ENCODE results near the gene CBFA2T3.

Gene CBFA2T3

GRCh38 chr16:88974916-88975215 is 2.1 kb downstream of the CBFA2T3 start:
- DNase-seq = no peak

- DNase-seq = no peak
Observed at GRCh38 chr16:88974080-88974915, 2.7 kb downstream of the CBFA2T3 start.

GRCh38 chr16:88973415-88974050 is 3.5 kb downstream of the CBFA2T3 start:
- DNase-seq = no peak

GRCh38 chr16:88973007-88973410 is 4.0 kb downstream of the CBFA2T3 start:
- no peak for DNase-seq

GRCh38 chr16:88972349-88972748 is 4.7 kb downstream of the CBFA2T3 start:
- no peak for DNase-seq

- DNase-seq = no peak
Observed at GRCh38 chr16:88971371-88972097, 5.5 kb downstream of the CBFA2T3 start.

GRCh38 chr16:88970539-88971065 is 6.4 kb downstream of the CBFA2T3 start:
- DNase-seq = no peak

GRCh38 chr16:88970050-88970449 is 7.0 kb downstream of the CBFA2T3 start:
- DNase-seq = no peak

GRCh38 chr16:88969361-88969831 is 7.6 kb downstream of the CBFA2T3 start:
- DNase-seq = no peak

- DNase-seq = no peak
Observed at GRCh38 chr16:88968589-88969280, 8.3 kb downstream of the CBFA2T3 start.

GRCh38 chr16:88967830-88968588 is 9.0 kb downstream of the CBFA2T3 start:
- no peak for DNase-seq

- DNase-seq = no peak
Observed at GRCh38 chr16:88966986-88967829, 9.8 kb downstream of the CBFA2T3 start.

GRCh38 chr16:88965826-88966480 is 11.1 kb downstream of the CBFA2T3 start:
- DNase-seq = no peak

- peak; percentile 68 for DNase-seq
Observed at GRCh38 chr16:88965411-88965810, 11.6 kb downstream of the CBFA2T3 start.

- DNase-seq = no peak
Observed at GRCh38 chr16:88964636-88965035, 12.4 kb downstream of the CBFA2T3 start.

GRCh38 chr16:88963583-88963982 is 13.4 kb downstream of the CBFA2T3 start:
- no peak for DNase-seq

GRCh38 chr16:88962478-88963152 is 14.4 kb downstream of the CBFA2T3 start:
- DNase-seq = no peak

GRCh38 chr16:88961011-88961410 is 16.0 kb downstream of the CBFA2T3 start:
- no peak for DNase-seq

- DNase-seq = no peak
Observed at GRCh38 chr16:88960516-88960915, 16.5 kb downstream of the CBFA2T3 start.

- DNase-seq = no peak
Observed at GRCh38 chr16:88959022-88959421, 18.0 kb downstream of the CBFA2T3 start.
